ENCODE results near the gene UBA1.

UBA1 gene

DNA sequence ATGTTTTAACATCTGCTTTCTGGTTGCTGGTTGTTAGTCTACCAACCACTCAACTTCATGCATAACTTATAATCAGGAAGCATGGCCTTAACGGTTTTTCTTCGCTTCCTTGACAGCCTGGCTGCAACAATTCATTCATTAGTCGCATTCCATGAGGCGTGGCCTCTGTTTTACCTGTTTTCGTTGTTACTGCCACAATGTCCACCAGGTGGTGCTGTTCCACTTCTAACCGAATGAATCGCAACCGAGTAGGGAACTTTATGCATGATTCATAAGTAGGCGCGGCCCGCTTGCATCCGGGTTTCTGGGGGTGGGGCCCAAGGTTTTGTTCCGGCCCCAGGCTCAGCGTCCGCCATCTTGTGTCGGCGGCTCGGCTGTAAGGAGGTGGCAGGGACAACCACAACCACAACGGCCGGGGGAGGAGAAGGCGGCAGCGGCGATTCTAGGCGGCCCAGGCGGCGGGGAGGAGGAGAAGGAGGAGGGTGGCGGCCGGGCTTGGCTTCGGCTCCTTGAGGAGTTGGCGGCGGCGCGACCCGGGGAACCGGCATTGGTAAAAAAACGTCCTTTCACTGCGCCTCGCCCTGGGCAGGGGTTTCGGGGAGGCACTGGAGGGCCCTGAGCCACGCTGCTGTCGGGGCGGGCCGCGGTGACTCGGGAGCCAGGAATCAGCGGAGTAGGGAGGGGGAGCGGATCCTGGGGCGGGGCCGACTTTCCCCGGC, at the start of gene UBA1:
Gene UBA1, plus strand, starts transcription at position 355 of the 719 bp plus-strand sequence. CDS start 4,974 bp downstream, outside the sequence.
- Histone ChIP-seq H3K9ac (ENCODE audit: low read depth, low read length) (peak within 1 kb of the TSS; percentile 93), H4K20me1 (ENCODE audit: insufficient read depth, low read length) (peaks cover 30% of the 10 kb centered on the region), H2AFZ (ENCODE audit: low read depth, low read length) (peak within 1 kb of the TSS; percentile 74), H3K4me1 (ENCODE audit: insufficient read depth, low read length) (peaks cover 64% of the 10 kb centered on the region), H3K4me2 (ENCODE audit: insufficient read depth, low read length) (peak within 1 kb of the TSS; percentile 89), H3K36me3 (ENCODE audit: insufficient read depth, low read length) (peaks cover 33% of the 10 kb centered on the region), H3K79me2 (ENCODE audit: insufficient read depth, low read length) (peaks cover 67% of the 10 kb centered on the region), H3K27me3 (ENCODE audit: insufficient read depth, low read length, poor library complexity) (no peaks in the 10 kb centered on the region), H3K27ac (ENCODE audit: low read length) (peak within 1 kb of the TSS; percentile 90), H3K4me3 (ENCODE audit: low read depth in 1 of 2, low read length in 2 of 2) (peak within 1 kb of the TSS; percentile 71 to 87), H3K9me3 (ENCODE audit: insufficient read depth, low read length, severe bottlenecking) (no peaks in the 10 kb centered on the region)
- peak; percentile 71 for ATAC-seq (ENCODE audit: insufficient read depth, low read depth)
- peak; percentile 93 for DNase-seq
- TF ChIP-seq, protein P1, sequence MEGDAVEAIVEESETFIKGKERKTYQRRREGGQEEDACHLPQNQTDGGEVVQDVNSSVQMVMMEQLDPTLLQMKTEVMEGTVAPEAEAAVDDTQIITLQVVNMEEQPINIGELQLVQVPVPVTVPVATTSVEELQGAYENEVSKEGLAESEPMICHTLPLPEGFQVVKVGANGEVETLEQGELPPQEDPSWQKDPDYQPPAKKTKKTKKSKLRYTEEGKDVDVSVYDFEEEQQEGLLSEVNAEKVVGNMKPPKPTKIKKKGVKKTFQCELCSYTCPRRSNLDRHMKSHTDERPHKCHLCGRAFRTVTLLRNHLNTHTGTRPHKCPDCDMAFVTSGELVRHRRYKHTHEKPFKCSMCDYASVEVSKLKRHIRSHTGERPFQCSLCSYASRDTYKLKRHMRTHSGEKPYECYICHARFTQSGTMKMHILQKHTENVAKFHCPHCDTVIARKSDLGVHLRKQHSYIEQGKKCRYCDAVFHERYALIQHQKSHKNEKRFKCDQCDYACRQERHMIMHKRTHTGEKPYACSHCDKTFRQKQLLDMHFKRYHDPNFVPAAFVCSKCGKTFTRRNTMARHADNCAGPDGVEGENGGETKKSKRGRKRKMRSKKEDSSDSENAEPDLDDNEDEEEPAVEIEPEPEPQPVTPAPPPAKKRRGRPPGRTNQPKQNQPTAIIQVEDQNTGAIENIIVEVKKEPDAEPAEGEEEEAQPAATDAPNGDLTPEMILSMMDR (IDR thresholded peaks at IDR 0.05; ENCODE audit: borderline replicate concordance, extremely low read depth, low read length, poor library complexity, severe bottlenecking): peak; percentile 84
- no peak for TF ChIP-seq EZH2 (IDR thresholded peaks at IDR 0.05; ENCODE audit: borderline replicate concordance, low read depth, low read length, severe bottlenecking)

DNA sequence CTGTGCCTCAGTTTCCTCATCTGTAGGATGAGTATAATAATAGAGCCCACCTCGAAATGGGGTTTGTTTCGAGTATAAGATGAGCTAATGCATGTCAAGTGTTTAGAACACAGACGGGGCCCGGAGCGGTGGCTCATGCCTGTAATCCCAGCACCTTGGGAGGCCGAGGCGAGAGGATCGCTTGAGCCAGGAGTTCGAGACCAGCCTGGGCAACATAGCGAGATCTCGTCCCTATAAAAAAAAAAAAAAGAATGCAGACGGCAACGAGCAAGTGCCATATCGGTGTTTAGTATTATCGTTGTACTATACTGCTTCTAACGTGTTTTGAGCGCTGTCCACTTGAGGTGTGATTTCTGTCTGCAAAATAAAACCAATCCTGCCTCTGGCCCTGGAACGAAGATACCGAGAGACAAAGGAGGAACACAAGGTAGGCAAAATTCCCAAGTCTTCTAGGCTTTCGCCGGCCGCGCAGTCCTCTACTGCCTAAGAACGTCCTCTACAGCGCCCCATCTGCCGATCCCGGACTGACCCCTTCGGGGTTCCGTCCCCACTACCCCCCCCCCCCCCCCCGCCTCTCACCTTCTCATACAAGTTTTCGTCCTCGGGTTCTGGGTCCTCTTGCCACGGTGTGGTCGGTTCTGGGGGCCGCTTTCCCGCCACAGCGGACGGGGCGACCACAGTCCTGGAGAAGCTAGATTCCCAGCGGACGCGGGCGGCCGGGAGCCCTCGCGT, 49.6 kb upstream of the UBA1 start:
- peak overlapping the region; percentile 82 for H3K4me2 ChIP-seq (ENCODE audit: insufficient read depth, low read length)
- TF ChIP-seq, protein P1 (IDR thresholded peaks at IDR 0.05; ENCODE audit: borderline replicate concordance, extremely low read depth, low read length, poor library complexity, severe bottlenecking): no peak
- H4K20me1 ChIP-seq (ENCODE audit: insufficient read depth, low read length): peaks cover 21% of the 10 kb centered on the region
- no peaks in the 10 kb centered on the region for H3K9me3 ChIP-seq (ENCODE audit: insufficient read depth, low read length, severe bottlenecking)
- H3K36me3 ChIP-seq (ENCODE audit: insufficient read depth, low read length): peaks cover 47% of the 10 kb centered on the region
- peak overlapping the region; percentile 65 to 81 for H3K4me3 ChIP-seq (ENCODE audit: low read depth in 1 of 2, low read length in 2 of 2)
- no peaks in the 10 kb centered on the region for H3K27me3 ChIP-seq (ENCODE audit: insufficient read depth, low read length, poor library complexity)
- ATAC-seq (ENCODE audit: insufficient read depth, low read depth) (no peak), DNase-seq (no peak)
- H3K79me2 ChIP-seq (ENCODE audit: insufficient read depth, low read length): peaks cover 64% of the 10 kb centered on the region
- peaks cover 39% of the 10 kb centered on the region for H3K4me1 ChIP-seq (ENCODE audit: insufficient read depth, low read length)
- peak overlapping the region; percentile 96 for H3K27ac ChIP-seq (ENCODE audit: low read length)
- peak overlapping the region; percentile 90 for H3K9ac ChIP-seq (ENCODE audit: low read depth, low read length)
- H2AFZ ChIP-seq (ENCODE audit: low read depth, low read length): peak overlapping the region; percentile 69

DNA sequence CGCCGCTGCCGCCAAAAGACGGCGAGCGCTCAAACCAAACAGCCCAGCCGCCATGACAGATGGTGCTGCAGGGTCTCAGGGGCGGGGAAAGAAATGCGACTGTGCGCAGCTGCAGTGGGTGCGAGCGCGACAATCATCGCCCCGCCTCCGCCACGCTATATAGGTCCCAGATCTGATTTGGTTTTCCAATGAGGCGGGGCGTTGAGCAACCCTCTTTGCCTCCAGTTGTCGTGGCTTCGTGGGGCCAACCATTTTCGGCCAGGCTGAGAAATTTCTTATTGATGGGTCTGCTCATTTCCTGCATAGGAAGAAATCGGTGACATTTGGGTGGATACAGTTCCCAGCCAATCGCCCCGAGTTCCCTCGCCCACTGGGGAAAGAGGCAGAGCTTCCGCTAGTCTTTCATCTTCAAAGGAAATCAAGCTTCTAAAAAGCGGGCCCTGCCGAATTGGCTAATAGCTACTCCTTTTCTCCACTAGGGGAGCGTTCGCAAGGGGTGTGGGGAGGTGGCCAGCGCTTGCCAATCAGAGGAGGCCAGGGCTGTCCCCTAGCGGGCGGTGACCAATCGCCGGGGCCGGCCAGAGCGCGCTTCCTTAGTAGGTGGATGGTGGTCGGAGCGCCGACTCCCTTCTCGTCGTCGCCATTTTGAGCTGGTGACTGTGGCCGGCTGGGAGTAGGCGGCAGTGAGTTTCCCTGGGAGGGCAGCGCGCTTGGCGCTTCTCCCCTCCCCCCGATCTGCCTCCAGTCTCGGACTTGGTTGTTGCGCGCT, 48.8 kb upstream of the UBA1 start, which contains the start of the genes NDUFB11 and RBM10:
Gene NDUFB11, minus strand, starts transcription at position 77 of the 769 bp plus-strand sequence. Its CDS starts 23 bp downstream, at position 54.
Gene RBM10, plus strand, starts transcription at position 596 of the 769 bp plus-strand sequence. CDS start 2,261 bp downstream, outside the sequence.
- ATAC-seq (ENCODE audit: insufficient read depth, low read depth) (peak; percentile 92), DNase-seq (peak; percentile 94)
- peaks cover 45% of the 10 kb centered on the region for H3K36me3 ChIP-seq (ENCODE audit: insufficient read depth, low read length)
- H3K27me3 ChIP-seq (ENCODE audit: insufficient read depth, low read length, poor library complexity): no peaks in the 10 kb centered on the region
- peaks cover 39% of the 10 kb centered on the region for H3K4me1 ChIP-seq (ENCODE audit: insufficient read depth, low read length)
- peak within 1 kb of the TSS; percentile 95 for H3K4me2 ChIP-seq (ENCODE audit: insufficient read depth, low read length)
- H3K27ac ChIP-seq (ENCODE audit: low read length): peak within 1 kb of the TSS; percentile 96
- peak within 1 kb of the TSS; percentile 80 for H2AFZ ChIP-seq (ENCODE audit: low read depth, low read length)
- TF ChIP-seq, protein P1 (IDR thresholded peaks at IDR 0.05; ENCODE audit: borderline replicate concordance, extremely low read depth, low read length, poor library complexity, severe bottlenecking): peak; percentile 69
- no peak for TF ChIP-seq EZH2 (IDR thresholded peaks at IDR 0.05; ENCODE audit: borderline replicate concordance, low read depth, low read length, severe bottlenecking)
- peak within 1 kb of the TSS; percentile 65 to 81 for H3K4me3 ChIP-seq (ENCODE audit: low read depth in 1 of 2, low read length in 2 of 2)
- peaks cover 70% of the 10 kb centered on the region for H3K79me2 ChIP-seq (ENCODE audit: insufficient read depth, low read length)
- H3K9ac ChIP-seq (ENCODE audit: low read depth, low read length): peak within 1 kb of the TSS; percentile 90
- peaks cover 21% of the 10 kb centered on the region for H4K20me1 ChIP-seq (ENCODE audit: insufficient read depth, low read length)
- no peaks in the 10 kb centered on the region for H3K9me3 ChIP-seq (ENCODE audit: insufficient read depth, low read length, severe bottlenecking)

All from DND-41 (cell line).